ENCODE measurements around the gene MYLK3.

Gene MYLK3

GRCh38 chr16:46757339-46758050, 9.4 kb upstream of the MYLK3 start:
- DNase-seq: no peak

- no peak for DNase-seq
Observed at GRCh38 chr16:46756772-46757171, 8.6 kb upstream of the MYLK3 start.

GRCh38 chr16:46753015-46753414, 4.9 kb upstream of the MYLK3 start:
- no peak for DNase-seq

GRCh38 chr16:46751381-46751780, 3.2 kb upstream of the MYLK3 start:
- no peak for DNase-seq

GRCh38 chr16:46748775-46749705, 896 bp upstream of the MYLK3 start:
- no peak for DNase-seq

- no peak for DNase-seq
Observed at GRCh38 chr16:46746821-46747776, 1.0 kb downstream of the MYLK3 start.

- DNase-seq: no peak
Observed at GRCh38 chr16:46745617-46746016, 2.5 kb downstream of the MYLK3 start.

GRCh38 chr16:46743232-46743719, 4.9 kb downstream of the MYLK3 start:
- no peak for DNase-seq

GRCh38 chr16:46739934-46740333, 8.2 kb downstream of the MYLK3 start:
- no peak for DNase-seq

- no peak for DNase-seq
Observed at GRCh38 chr16:46737621-46738214, 10.4 kb downstream of the MYLK3 start.

- no peak for DNase-seq
Observed at GRCh38 chr16:46736695-46737094, 11.4 kb downstream of the MYLK3 start.

GRCh38 chr16:46733319-46733830, 14.8 kb downstream of the MYLK3 start:
- no peak for DNase-seq

- no peak for DNase-seq
Observed at GRCh38 chr16:46732561-46732960, 15.6 kb downstream of the MYLK3 start.

GRCh38 chr16:46731691-46732555, 16.2 kb downstream of the MYLK3 start:
- DNase-seq: no peak

- no peak for DNase-seq
Observed at GRCh38 chr16:46730801-46731690, 17.1 kb downstream of the MYLK3 start.

GRCh38 chr16:46730126-46730525, 18.0 kb downstream of the MYLK3 start:
- DNase-seq: no peak

- no peak for DNase-seq
Observed at GRCh38 chr16:46729326-46729995, 18.7 kb downstream of the MYLK3 start.

GRCh38 chr16:46728806-46729205, 19.3 kb downstream of the MYLK3 start:
- DNase-seq: no peak

GRCh38 chr16:46727630-46728029, 20.5 kb downstream of the MYLK3 start:
- DNase-seq: no peak
